GM06990 (cell line): ENCODE measurements around the gene PPEF2.

Experiments
- DNase-seq: peaks from one replicate; pipeline ENCODE4 v3.0.0-alpha.2; 2011; ENCODE audit not compliant: insufficient read length; ENCODE audit errors: extremely low read depth
- H3K27me3 ChIP-seq: replicated peaks from 2 replicates; pipeline ENCODE4 v1.6.0; 2011; ENCODE audit warnings: low read length; ENCODE audit not compliant: control insufficient read depth, insufficient read depth
- H3K36me3 ChIP-seq: 2 replicates; pipeline ENCODE4 v1.5.1; 2011; ENCODE audit warnings: low read length; ENCODE audit not compliant: control insufficient read depth, insufficient read depth
- H3K4me3 ChIP-seq: replicated peaks from 2 replicates; pipeline ENCODE4 v1.5.1; 2011; ENCODE audit warnings: low read depth, mild to moderate bottlenecking, control low read depth, low read length
- CTCF ChIP-seq: IDR thresholded peaks from 2 replicates; pipeline ENCODE4 v1.5.1; 2011; ENCODE audit warnings: low read length, control low read depth, mild to moderate bottlenecking, inconsistent platforms; ENCODE audit not compliant: insufficient read depth, poor library complexity, severe bottlenecking

The PPEF2 gene

GRCh38 chr4:75878246-75878756 lies 24.0 kb downstream of the PPEF2 start:
- DNase-seq = no peak
- no peak for TF ChIP-seq CTCF
- Histone ChIP-seq H3K36me3 (no peaks in the 10 kb centered on the region), H3K4me3 (no peak overlapping the region), H3K27me3 (no peaks in the 10 kb centered on the region; the same call in 1 of the 2 replicates)

GRCh38 chr4:75876218-75876617 lies 26.0 kb downstream of the PPEF2 start:
- TF ChIP-seq CTCF = no peak
- Histone ChIP-seq H3K36me3 (no peaks in the 10 kb centered on the region), H3K4me3 (no peak overlapping the region), H3K27me3 (no peaks in the 10 kb centered on the region; the same call in 1 of the 2 replicates)
- no peak for DNase-seq

- no peak for TF ChIP-seq CTCF
- Histone ChIP-seq H3K27me3 (no peaks in the 10 kb centered on the region; the same call in 1 of the 2 replicates), H3K36me3 (no peaks in the 10 kb centered on the region), H3K4me3 (no peak overlapping the region)
- no peak for DNase-seq
These were observed 33.2 kb downstream of the PPEF2 start for GRCh38 chr4:75869100-75869499.

GRCh38 chr4:75867130-75867529 lies 35.1 kb downstream of the PPEF2 start:
- no peak for DNase-seq
- Histone ChIP-seq H3K27me3 (no peaks in the 10 kb centered on the region; the same call in 1 of the 2 replicates), H3K36me3 (no peaks in the 10 kb centered on the region), H3K4me3 (no peak overlapping the region)
- TF ChIP-seq CTCF = no peak

GRCh38 chr4:75860606-75861005 lies 41.6 kb downstream of the PPEF2 start:
- no peak for DNase-seq
- TF ChIP-seq CTCF = no peak
- Histone ChIP-seq H3K4me3 (no peak overlapping the region), H3K36me3 (no peaks in the 10 kb centered on the region), H3K27me3 (no peaks in the 10 kb centered on the region)

- Histone ChIP-seq H3K36me3 (no peaks in the 10 kb centered on the region), H3K4me3 (no peak overlapping the region), H3K27me3 (no peaks in the 10 kb centered on the region)
- no peak for DNase-seq
- no peak for TF ChIP-seq CTCF
These were observed 43.5 kb downstream of the PPEF2 start for GRCh38 chr4:75858721-75859120.
